Upper lobe of left lung (tissue), 4 donors: ENCODE data around the gene PRPH.

Experiments used
- CTCF ChIP-seq, 6 experiments: fragments of 450-650 bp in 4 of 6; fragments of 200-600 bp in 2 of 6; sonication (generic) in 2 of 6; IDR thresholded peaks; one replicate each; pipeline ENCODE4 v1.5.1; 2016 to 2019; ENCODE audit warnings: antibody characterized with exemption in 6 of 6
- EP300 ChIP-seq, 4 donors: sonication (generic); formaldehyde crosslinking; IDR thresholded peaks; one replicate each; pipeline ENCODE4 v1.5.1; 2017; ENCODE audit warnings: antibody characterized with exemption in 4 of 4, control low read depth in 2 of 4
- POLR2A ChIP-seq, 4 donors: fragments of 450-650 bp; IDR thresholded peaks; one replicate each; pipeline ENCODE4 v1.5.1; 2016 to 2017; ENCODE audit warnings: antibody characterized with exemption in 4 of 4, mild to moderate bottlenecking in 2 of 4

GRCh38 chr12:49296034-49296835, 1.3 kb downstream of the PRPH start:
- TF ChIP-seq CTCF (IDR thresholded peaks at IDR 0.05) (peak; percentile 58 to 80 (median 68)), POLR2A (IDR thresholded peaks at IDR 0.05) (no peak), EP300 (IDR thresholded peaks at IDR 0.05) (no peak)
